Spinal cord (tissue), 10 donors: ENCODE data around the gene HAAO. TPM values are rescaled to one million over a fixed set of nuclear protein-coding genes. Genes with fewer than 3 reads are reported as not detected.

Source experiments
- DNase-seq, 6 donors: peaks; one replicate each; pipeline versions ENCODE4 v3.0.0 to v3.0.0-alpha.2; 2013 to 2015; ENCODE audit warnings: low spot score in 6 of 6, low read depth in 4 of 6
- H3K27ac ChIP-seq: one replicate; pipeline ENCODE4 v1.5.1; 2013; ENCODE audit warnings: low read depth, low read length, control low read depth
- H3K27me3 ChIP-seq: one replicate; pipeline ENCODE4 v1.6.1; 2013; ENCODE audit warnings: low read length; ENCODE audit not compliant: control insufficient read depth, insufficient read depth
- H3K36me3 ChIP-seq: one replicate; pipeline ENCODE4 v1.6.1; 2013; ENCODE audit warnings: low read length; ENCODE audit not compliant: control insufficient read depth, insufficient read depth
- H3K4me1 ChIP-seq: one replicate; pipeline ENCODE4 v1.6.1; 2013; ENCODE audit warnings: low read length; ENCODE audit not compliant: control insufficient read depth, insufficient read depth
- H3K4me3 ChIP-seq: one replicate; pipeline ENCODE4 v1.5.1; 2013; ENCODE audit warnings: low read depth, low read length, control low read depth
- H3K9me3 ChIP-seq: one replicate; pipeline ENCODE4 v1.6.1; 2013; ENCODE audit warnings: low read length; ENCODE audit not compliant: control insufficient read depth, insufficient read depth
- WGBS: methylation state at CpG from one replicate; pipeline ENCODE4 v1.1.5; 2013; ENCODE audit warnings: missing lambda C conversion rate; ENCODE audit not compliant: insufficient coverage; 5-methylcytosine and 5-hydroxymethylcytosine counted together
- polyA plus RNA-seq, 2 donors: library from polyadenylated mRNA; unstranded; fragments of 120-200 nt; gene quantifications; one replicate each; pipeline ENCODE4 v1.2.1, GENCODE V29; 2013; ENCODE audit not compliant: insufficient read length in 2 of 2
- total RNA-seq, 2 donors: library from RNA; depleted of rRNA in 1 of 2; stranded (reverse); fragments of 120-200 nt in 1 of 2; fragments of >200 nt in 1 of 2; gene quantifications; one replicate each; pipeline versions ENCODE4 v1.2.3 to v1.2.4, GENCODE V29; 2013 to 2014
- donor health status: healthy.

HAAO gene
- total and polyA plus RNA-seq, 4 donors = 3.7 to 12.7 (median 8.0) TPM

GRCh38 chr2:42754021-42754775 lies 38.2 kb downstream of the HAAO start:
- WGBS = 53% methylated on average over 10 of the region's 11 CpGs
- peaks cover 33% of the 10 kb centered on the region for H3K4me1 ChIP-seq
- H3K27ac ChIP-seq = no peak overlapping the region
- H3K36me3 ChIP-seq = peaks cover 32% of the 10 kb centered on the region
- no peak overlapping the region for H3K4me3 ChIP-seq
- no peaks in the 10 kb centered on the region for H3K27me3 ChIP-seq
- no peaks in the 10 kb centered on the region for H3K9me3 ChIP-seq
- DNase-seq = peak in 3 of 6 donors; percentile 11 to 38 (median 25)

GRCh38 chr2:42752816-42753813 lies 39.3 kb downstream of the HAAO start:
- Histone ChIP-seq H3K4me1 (peaks cover 33% of the 10 kb centered on the region), H3K9me3 (no peaks in the 10 kb centered on the region), H3K36me3 (peaks cover 32% of the 10 kb centered on the region), H3K4me3 (no peak overlapping the region), H3K27me3 (no peaks in the 10 kb centered on the region), H3K27ac (no peak overlapping the region)
- no peak for DNase-seq
- 76% methylated on average over 16 of the region's 24 CpGs for WGBS

GRCh38 chr2:42752314-42752713 lies 40.1 kb downstream of the HAAO start:
- WGBS = 60% methylated on average over 1 of the region's 2 CpGs
- H3K9me3 ChIP-seq = no peaks in the 10 kb centered on the region
- H3K27me3 ChIP-seq = no peaks in the 10 kb centered on the region
- H3K4me1 ChIP-seq = peaks cover 33% of the 10 kb centered on the region
- DNase-seq = no peak
- H3K36me3 ChIP-seq = peaks cover 34% of the 10 kb centered on the region
- H3K4me3 ChIP-seq = no peak overlapping the region
- H3K27ac ChIP-seq = no peak overlapping the region

- WGBS = 100% methylated on average over 1 of the region's 4 CpGs
- peaks cover 10% of the 10 kb centered on the region for H3K4me1 ChIP-seq
- H3K27ac ChIP-seq = no peak overlapping the region
- H3K27me3 ChIP-seq = no peaks in the 10 kb centered on the region
- peaks cover 17% of the 10 kb centered on the region for H3K36me3 ChIP-seq
- no peak overlapping the region for H3K4me3 ChIP-seq
- H3K9me3 ChIP-seq = no peaks in the 10 kb centered on the region
- no peak for DNase-seq
Measured at GRCh38 chr2:42748840-42749239, 43.5 kb downstream of the HAAO start.

GRCh38 chr2:42747422-42747821 lies 45.0 kb downstream of the HAAO start:
- Histone ChIP-seq H3K36me3 (peaks cover 6% of the 10 kb centered on the region), H3K4me1 (no peaks in the 10 kb centered on the region), H3K27ac (no peak overlapping the region), H3K27me3 (no peaks in the 10 kb centered on the region), H3K9me3 (no peaks in the 10 kb centered on the region), H3K4me3 (no peak overlapping the region)
- DNase-seq = no peak
- 90% methylated on average over 1 of the region's 3 CpGs for WGBS

GRCh38 chr2:42744545-42745082 lies 47.8 kb downstream of the HAAO start:
- H3K27me3 ChIP-seq = no peaks in the 10 kb centered on the region
- H3K27ac ChIP-seq = no peak overlapping the region

GRCh38 chr2:42743659-42743990 lies 48.8 kb downstream of the HAAO start:
- H3K36me3 ChIP-seq = peaks cover 11% of the 10 kb centered on the region
- no peak overlapping the region for H3K27ac ChIP-seq
- H3K4me3 ChIP-seq = no peak overlapping the region
- WGBS = 50% methylated on average over 1 of the region's 1 CpG
- no peaks in the 10 kb centered on the region for H3K27me3 ChIP-seq
- H3K4me1 ChIP-seq = no peaks in the 10 kb centered on the region
- no peak for DNase-seq
- H3K9me3 ChIP-seq = no peaks in the 10 kb centered on the region

More at GRCh38 chr2:42744545-42745082, 47.8 kb downstream of the HAAO start:
- WGBS = 75% methylated on average over 1 of the region's 3 CpGs
- DNase-seq = peak in 1 of 6 donors; percentile 69
- H3K9me3 ChIP-seq = no peaks in the 10 kb centered on the region
- H3K36me3 ChIP-seq = peaks cover 11% of the 10 kb centered on the region
- no peaks in the 10 kb centered on the region for H3K4me1 ChIP-seq
- no peak overlapping the region for H3K4me3 ChIP-seq

- no peak for DNase-seq
- H3K36me3 ChIP-seq = peaks cover 11% of the 10 kb centered on the region
- H3K9me3 ChIP-seq = no peaks in the 10 kb centered on the region
- H3K27ac ChIP-seq = no peak overlapping the region
- H3K4me3 ChIP-seq = no peak overlapping the region
- H3K27me3 ChIP-seq = no peaks in the 10 kb centered on the region
- no peaks in the 10 kb centered on the region for H3K4me1 ChIP-seq
- 63% methylated on average over 2 of the region's 2 CpGs for WGBS
Measured at GRCh38 chr2:42742740-42743658, 49.4 kb downstream of the HAAO start.

- Histone ChIP-seq H3K36me3 (peaks cover 16% of the 10 kb centered on the region), H3K4me3 (no peak overlapping the region), H3K4me1 (no peaks in the 10 kb centered on the region), H3K9me3 (peaks cover 1% of the 10 kb centered on the region), H3K27ac (no peak overlapping the region), H3K27me3 (no peaks in the 10 kb centered on the region)
- WGBS = no CpG with 5 or more reads among the region's 3 CpGs
- DNase-seq = no peak
Measured at GRCh38 chr2:42741140-42741539, 51.2 kb downstream of the HAAO start.
